Panc1 (cell line): ENCODE results near the gene IRX4.

Experiments
- CTCF ChIP-seq: fragments of 450-650 bp; IDR thresholded peaks from 2 replicates; pipeline ENCODE4 v1.5.1; 2017; ENCODE audit warnings: mild to moderate bottlenecking
- POLR2AphosphoS5 ChIP-seq: IDR thresholded peaks from 2 replicates; pipeline ENCODE4 v1.6.1; 2012; ENCODE audit warnings: mild to moderate bottlenecking, low read depth, low read length, moderate library complexity
- SIN3A ChIP-seq: IDR thresholded peaks from 2 replicates; pipeline ENCODE4 v1.6.1; 2012; ENCODE audit warnings: low read depth, mild to moderate bottlenecking, low read length, moderate library complexity, borderline replicate concordance; ENCODE audit not compliant: insufficient read depth

- TF ChIP-seq POLR2AphosphoS5 (no peak), CTCF (no peak), SIN3A (no peak)
Observed at GRCh38 chr5:1883120-1883924, 597 bp upstream of the IRX4 start.
